Raji (cell line): ENCODE data around the gene ADAMTS13.

Experiments
- POLR2A ChIP-seq: IDR thresholded peaks from 2 replicates; pipeline ENCODE4 v1.6.1; 2011; ENCODE audit warnings: low read depth, low read length, control low read depth; ENCODE audit not compliant: insufficient read depth

Gene ADAMTS13

DNA sequence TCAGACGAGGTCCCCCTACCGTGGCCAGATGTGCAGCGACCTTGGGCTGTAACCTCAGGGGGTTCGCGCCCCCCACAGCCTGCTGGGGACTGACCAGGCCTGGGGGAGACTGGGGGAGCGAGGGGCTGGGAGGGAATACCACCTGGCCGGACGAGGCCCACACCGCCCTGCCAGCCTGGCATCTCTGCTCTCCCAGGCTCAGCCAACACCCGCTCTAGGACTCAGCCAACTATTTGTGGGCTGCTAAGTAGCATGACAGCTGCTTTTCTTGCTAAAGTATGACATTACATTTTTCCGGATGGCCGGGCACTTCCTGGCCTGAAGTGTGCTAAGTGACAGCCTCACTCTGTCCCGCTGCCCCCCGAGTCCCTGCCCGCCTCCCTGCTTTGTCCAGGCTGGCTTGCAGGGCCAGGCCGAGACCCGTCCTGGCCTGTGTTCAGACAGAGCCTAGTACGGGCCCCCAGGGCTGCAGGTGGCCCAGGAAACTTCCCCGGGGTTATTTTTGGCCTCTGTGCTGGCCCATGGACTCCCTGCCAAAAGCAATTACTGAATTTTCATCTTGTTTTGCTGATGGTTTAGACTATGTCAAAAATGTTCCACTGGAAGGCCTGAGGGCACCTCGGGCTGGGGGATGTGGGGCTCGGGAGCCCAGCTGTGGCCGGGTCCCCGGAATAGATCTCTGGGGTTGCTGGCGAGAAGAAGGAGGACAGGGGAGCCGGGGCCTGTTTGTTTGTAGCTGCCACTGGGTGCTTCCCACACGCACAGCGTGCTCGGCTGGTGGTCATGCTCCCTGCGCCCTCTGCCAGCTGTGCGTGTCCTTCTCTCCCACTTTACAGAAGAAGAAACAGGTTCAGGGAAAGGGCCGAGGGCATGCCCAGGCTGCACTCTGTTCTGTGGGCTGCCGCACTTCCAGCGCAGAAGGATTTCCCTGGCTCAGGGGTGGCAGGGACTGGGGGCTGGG, 70.2 kb downstream of the ADAMTS13 start:
- no peak for TF ChIP-seq POLR2A

DNA sequence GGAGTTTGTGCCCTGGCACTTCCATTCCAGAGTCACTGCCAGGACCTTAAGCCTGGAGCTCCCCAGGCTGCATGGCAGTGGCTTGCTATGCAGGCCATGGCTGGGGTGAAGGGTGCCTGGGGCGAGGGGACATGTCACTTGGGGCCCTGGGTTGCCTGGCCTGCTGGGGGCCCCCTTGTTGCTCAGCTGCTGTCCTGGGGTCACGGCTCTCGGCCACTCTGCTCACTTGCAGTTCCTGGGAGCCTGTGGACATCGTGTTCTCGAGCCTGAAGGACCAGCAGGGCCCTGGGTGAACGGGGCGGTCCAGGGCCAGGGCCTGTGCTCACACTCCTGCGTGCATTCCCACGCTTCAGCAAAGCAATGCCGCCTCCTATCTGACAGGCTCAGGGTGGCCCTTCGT, 71.3 kb downstream of the ADAMTS13 start:
- TF ChIP-seq POLR2A: no peak

DNA sequence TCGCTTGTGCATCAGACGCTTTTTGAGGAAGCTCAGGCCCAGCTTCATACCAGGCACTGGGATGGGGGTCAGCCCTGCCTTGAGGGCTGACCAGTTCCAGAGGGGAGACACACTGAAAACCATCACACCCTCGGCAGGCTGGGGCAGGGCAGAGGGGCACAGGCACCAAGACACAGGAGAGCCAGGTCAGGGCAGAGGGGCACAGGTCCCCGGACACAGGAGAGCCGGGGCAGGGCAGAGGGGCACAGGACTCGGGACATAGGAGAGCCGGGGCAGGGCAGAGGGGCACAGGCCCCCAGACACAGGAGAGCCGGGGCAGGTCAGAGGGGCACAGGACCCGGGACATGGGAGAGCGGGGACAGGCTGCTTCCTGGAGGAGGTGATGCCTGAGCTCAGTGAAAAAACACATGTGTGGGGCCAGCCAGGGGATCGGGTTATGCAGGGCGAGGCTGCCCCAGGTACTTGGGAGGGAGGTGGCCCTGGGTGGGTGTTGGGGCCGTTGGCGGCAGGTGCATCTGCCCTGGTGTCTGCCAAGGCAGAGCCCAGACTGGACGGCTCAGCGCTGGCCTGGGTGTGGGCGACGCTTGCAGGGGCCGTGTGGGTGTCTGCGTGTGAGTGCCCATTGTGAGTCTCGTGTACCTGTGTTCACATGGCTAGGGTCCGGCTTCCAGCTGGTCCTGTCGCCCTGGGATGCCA, 71.8 kb downstream of the ADAMTS13 start:
- TF ChIP-seq POLR2A: no peak

DNA sequence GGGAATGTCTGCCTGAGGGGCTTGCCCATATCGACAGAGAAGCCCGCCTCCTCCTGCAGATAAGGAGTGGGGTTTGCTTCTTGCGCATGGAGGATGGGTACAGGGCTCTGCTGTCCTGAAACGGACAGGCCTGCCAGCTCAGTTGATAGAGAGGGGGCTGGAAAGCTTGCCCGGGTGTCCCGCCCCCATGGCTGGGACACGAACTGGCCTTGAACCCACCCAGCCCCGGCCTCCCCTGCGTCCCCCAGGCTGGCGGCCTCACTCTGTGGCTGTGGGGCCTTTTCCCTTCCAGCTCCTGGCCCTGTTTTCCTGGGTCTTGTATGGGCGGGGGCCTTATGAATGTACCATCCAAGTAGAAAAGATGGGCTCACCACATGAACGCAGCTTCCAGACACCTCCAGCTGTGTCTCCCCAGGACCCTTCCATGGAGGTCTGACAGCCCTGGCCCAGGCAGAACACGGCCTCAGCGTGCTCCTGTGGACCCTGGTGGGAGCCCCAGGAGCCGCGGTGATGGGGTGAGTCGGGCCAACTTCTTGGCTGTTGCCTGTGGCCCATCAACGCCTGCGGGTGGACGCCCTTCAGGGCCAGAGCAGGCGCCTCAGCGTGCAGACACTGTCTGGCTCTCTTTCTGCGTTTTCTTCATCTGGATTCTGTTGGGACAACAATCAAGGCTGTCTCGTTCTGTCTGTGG, 72.6 kb downstream of the ADAMTS13 start:
- TF ChIP-seq POLR2A: no peak

DNA sequence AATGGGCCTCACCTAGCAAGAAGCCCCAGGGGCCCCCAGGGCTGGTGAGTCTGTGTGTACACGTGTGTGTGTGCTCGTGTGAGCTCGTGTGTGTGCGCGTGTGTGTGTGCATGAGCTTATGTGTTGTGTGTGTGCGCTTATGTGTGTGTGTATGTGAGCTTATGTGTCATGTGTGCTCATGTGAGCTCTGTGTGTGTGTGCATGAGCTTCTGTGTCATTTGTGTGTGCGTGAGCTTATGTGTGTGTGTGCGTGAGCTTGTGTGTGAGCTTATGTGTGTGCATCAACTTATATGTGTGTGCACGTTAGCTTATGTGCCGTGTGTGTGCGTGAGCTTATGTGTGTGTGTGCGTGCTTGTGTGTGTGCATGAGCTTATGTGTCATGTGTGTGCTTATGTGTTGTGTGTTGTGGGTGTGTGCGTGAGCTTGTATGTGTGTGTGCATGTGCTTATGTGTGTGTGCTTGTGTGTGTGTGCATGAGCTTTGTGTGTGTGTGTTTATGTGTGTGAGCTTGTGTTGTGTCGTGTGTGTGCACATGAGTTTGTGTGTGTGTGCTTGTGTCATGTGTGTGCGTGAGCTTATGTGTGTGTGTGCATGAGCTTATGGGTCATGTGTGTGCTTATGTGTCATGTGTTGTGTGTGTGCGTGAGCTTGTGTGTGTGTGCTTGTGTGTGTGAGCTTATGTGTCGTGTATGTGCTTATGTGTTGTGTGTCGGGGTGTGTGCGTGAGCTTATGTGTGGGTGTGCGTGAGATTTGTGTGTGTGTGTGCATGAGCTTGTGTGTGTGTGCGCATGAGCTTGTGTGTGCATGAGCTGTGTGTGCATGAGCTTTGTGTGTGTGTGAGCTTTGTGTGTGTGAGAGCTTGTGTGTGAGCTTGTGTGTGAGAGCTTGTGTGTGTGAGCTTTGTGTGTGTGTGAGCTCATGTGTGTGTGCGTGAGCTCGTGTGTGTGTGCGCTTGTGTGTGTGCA, 73.4 kb downstream of the ADAMTS13 start:
- TF ChIP-seq POLR2A: no peak

DNA sequence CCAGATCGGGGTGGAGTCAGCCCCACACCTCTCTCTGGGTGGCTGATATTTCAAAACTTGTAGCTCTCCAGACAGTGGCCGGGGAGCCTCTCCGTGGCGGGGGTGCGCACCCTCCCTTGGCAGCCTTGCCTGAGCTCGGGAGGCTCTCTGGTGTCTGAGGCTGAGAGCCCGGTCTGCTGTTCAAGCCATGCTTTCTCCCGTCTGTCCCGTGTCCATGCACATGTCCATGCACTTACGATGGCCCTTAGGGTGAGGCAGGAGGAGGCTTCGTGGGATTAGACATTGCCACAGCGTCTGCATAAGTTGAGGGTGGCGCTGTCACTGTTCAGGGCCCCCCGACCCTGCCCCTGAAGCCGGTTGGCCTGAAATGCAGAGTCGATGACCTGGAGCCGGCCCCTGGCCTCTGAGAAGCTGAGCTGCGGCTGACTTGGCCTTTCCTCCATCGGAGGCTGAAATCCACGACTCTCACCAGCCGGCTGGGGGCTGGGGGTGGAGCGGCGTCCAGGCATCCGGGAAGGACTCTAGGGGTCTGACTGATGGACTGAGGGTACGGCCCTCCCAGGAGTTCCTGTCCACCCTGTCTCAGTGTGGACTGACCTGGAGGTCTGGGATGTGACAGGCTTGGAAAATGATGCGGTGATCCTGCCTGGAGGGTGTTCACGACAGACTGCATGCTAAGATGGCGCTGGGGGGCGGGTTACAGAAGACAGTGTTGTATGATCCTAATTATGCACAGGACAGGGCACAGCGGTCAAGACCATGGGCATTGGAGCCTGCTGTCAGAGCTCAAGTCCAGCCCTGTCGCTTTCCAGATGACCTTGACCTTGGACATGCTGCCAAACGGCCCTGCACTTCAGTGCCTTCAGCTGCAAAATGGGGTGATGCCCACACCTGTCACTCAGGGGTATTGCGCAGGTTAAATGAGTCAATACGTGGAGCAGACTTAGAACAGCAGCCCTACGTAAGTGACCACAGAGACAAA, 75.0 kb downstream of the ADAMTS13 start:
- no peak for TF ChIP-seq POLR2A

DNA sequence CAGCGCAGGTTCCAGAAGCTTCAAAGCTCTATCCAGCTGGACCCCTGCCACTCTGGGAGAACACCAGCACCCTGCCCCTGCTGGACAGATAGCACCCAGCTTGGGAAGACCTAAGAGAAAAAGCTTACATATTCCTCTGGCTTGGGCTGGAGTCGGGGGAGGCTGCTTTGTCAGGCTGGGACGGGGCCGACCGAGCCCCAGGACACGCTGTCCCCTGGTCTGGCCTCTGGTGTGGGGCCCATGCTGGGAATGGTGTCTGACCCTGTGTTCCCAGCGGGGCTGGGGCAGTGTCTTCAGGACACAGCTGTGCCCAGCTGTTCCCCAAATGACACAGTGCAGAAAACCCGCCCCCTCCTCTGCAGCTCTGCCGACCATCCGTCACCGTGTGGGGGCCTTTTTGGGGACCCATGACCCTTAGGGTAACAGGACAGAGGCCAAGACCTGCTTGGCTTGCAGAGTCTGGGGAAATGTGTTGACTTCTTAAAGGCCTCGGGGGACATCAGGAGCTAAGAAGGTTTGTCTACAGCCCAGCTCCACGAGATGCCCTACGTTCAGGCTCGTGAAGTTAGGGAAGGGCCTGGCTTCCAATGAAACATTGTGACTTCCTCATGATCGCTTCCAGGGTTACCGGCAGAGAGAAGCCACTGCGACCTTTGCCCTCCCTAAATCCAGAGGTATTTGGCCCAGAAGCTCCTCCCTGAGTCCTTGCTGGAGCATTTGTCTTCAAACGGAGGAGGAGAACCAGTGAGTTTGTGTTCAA, 77.1 kb downstream of the ADAMTS13 start:
- no peak for TF ChIP-seq POLR2A

DNA sequence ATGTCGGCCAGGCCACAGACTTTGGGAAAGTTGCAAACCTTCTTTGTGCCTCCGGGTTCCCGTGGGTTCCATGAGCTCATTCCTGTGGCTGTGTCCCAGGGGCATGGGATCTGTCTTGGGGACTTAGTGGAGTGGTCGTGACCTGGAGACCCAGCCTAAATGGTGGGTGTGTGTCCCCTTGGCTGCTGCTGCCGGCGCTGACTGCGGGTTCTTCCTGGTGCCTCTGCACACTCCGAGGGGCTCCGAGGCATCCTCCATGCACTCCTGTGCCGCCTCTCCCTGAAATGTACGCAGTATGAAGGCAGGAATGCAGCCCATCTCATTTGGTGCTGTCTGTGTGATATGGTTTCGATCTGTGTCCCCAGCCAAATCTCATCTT, 77.7 kb downstream of the ADAMTS13 start:
- TF ChIP-seq POLR2A: no peak

DNA sequence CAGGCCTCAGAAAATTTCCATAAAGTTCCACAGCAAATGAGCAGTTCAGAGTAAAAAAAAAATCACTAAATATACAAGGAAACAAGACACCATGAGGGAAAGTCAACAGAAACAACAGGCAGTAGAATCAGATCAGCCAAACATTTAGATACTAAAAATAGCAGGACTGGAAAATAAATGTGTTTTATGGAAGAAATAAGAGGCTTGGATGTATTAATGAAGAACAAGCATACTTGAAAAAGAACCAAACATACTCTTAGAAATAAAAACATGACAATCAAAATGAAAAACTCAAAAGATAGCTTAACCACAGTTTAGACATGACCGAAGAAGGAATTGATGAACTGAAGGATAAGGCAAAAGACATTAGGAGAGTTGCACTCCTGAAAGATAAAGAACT, 79.9 kb downstream of the ADAMTS13 start:
- TF ChIP-seq POLR2A: no peak

DNA sequence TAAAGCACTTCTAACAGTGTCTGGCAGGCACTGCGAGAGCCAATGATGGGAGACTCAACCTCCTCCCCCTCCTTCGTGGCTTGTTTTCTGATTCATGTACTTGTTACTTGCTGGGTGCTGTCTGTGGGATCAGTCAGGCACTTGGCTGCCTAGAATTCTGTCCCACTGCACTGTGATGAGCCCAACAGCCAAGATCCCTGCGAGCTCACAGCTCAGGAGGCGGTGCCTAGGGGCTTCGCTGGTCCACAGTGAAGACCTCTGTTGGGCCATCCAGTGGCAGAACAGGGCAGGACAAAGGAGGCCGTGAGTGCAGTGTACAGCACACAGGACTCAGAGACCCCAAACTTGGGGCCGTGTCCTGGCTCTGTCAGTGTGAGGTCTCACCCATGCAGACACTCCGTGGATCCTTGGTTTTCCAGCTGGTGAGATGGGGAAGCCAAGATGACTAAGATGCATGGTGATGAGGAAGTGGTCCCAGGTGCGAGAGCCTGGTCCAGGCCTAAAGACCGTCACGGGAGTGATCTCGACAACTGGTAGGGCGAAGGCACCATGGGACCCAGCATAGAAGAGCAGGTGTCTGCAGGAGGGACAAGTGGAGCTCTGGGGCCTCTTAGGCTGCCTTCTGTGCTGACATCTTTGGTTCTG, 83.1 kb downstream of the ADAMTS13 start:
- TF ChIP-seq POLR2A: no peak

DNA sequence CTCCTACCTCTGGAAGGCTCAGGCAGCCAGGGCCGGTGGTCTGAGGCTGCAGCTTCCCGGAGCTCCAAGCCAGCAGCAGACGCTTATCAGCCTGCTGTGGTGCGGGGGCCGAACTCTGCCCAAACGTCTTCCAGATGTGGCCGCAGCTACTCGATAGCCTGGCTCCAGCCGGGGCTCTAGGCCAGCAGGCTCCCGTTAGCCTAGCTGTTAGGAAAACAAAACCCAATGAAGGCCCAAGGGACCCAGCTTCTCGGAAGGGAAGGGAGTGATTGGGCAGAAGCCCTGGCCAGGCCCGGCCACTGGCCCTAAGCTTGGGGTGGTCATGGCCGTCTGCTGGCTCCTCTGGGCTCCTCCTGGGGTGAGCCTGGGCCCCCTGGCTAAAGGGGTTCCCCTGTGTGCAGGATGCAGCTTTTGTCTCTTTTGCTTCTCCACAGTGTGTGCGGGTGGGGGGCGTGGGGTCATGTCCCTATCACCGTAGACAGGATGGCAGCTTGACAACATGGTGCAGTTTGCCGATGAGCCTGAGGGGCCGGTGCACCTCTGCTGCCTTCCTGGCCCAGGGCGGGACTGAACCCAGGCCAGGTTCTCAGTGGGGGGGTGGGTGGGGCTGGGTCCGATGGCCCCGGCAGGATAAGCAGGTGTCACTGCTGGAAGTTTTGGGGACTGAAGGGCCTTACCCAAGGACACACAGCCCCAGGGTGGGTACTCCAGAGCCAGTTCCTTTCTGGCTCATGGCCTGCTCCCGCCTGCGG, 83.9 kb downstream of the ADAMTS13 start:
- TF ChIP-seq POLR2A: no peak

DNA sequence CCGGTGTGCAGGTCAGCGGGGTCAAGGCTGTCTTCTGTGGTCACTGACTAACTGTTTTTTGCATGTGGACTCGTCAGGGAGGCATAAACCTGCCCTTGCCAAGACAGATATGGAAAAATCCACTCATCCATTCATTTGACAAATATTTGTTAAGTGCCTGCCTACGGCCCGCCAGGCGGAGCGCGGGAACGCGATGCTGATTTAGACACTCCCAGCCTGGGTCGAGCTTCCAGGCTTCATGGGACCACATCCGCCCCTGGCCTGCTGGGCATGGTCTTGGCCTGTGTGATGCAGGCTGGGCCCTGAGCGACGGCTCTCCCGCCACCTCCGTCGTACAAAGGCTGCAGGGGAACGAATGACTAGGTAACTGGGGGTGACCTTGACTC, 84.5 kb downstream of the ADAMTS13 start:
- TF ChIP-seq POLR2A: no peak
